CD4-positive, alpha-beta T cell (primary cell): ENCODE data around the gene ZNF438. TPM values are rescaled to one million over a fixed set of nuclear protein-coding genes. Genes with fewer than 3 reads are reported as not detected.

Source experiments
- ATAC-seq: fragments of 200-7000 bp; cut with Tn5 transposase; one replicate; pipeline ENCODE4 v1.10.0; 2022; ENCODE audit warnings: mild to moderate bottlenecking; ENCODE audit not compliant: poor library complexity
- CTCF ChIA-PET: fragments of 350-600 bp; sonication (Branson Sonifier 250); formaldehyde crosslinking; loops from one replicate; lab custom pipeline; 2021; ENCODE audit warnings: antibody characterized with exemption, inconsistent platforms; lab: Charles Lee
- POLR2A ChIA-PET: fragments of 350-600 bp; sonication (Branson Sonifier 250); formaldehyde crosslinking; loops from one replicate; lab custom pipeline; 2021; ENCODE audit warnings: antibody characterized with exemption, inconsistent platforms; lab: Charles Lee
- DNase-seq, 14 experiments: peaks; one replicate each; pipeline ENCODE4 v3.0.0-alpha.2; 2013 to 2020; ENCODE audit warnings: mixed read lengths in 2 of 14
- H3K27ac ChIP-seq, 2 donors: one replicate each; pipeline versions ENCODE4 v1.5.1 to v1.7.0; 2013; ENCODE audit warnings: low read length in 2 of 2, low read depth in 1 of 2, mild to moderate bottlenecking in 1 of 2
- H3K27me3 ChIP-seq, 2 experiments: 1 replicate in 1 of 2; 2 replicates in 1 of 2; pipeline versions ENCODE4 v1.6.1 to v1.7.0; 2013; ENCODE audit warnings: low read length in 2 of 2, control low read depth in 1 of 2, mild to moderate bottlenecking in 1 of 2, moderate library complexity in 1 of 2; ENCODE audit not compliant: insufficient read depth in 2 of 2, control insufficient read depth in 1 of 2
- H3K36me3 ChIP-seq: one replicate; pipeline ENCODE4 v1.6.1; 2013; ENCODE audit warnings: low read length, control low read depth; ENCODE audit not compliant: insufficient read depth
- H3K4me1 ChIP-seq: one replicate; pipeline ENCODE4 v1.6.1; 2013; ENCODE audit warnings: low read length, control low read depth; ENCODE audit not compliant: insufficient read depth
- H3K4me3 ChIP-seq: one replicate; pipeline ENCODE4 v1.5.1; 2013; ENCODE audit warnings: mild to moderate bottlenecking, low read length, moderate library complexity
- H3K9me3 ChIP-seq, 2 experiments: 1 replicate in 1 of 2; 2 replicates in 1 of 2; pipeline versions ENCODE4 v1.6.1 to v1.7.0; 2013; ENCODE audit warnings: low read length in 2 of 2, mild to moderate bottlenecking in 2 of 2, control low read depth in 1 of 2, moderate library complexity in 1 of 2; ENCODE audit not compliant: control insufficient read depth in 1 of 2, insufficient read depth in 1 of 2
- H3K27ac Mint-ChIP-seq: one replicate; pipeline ENCODE4 v1.8.0; 2020; ENCODE audit warnings: mixed read lengths
- H3K27me3 Mint-ChIP-seq: one replicate; pipeline ENCODE4 v1.8.0; 2021; ENCODE audit warnings: mixed read lengths
- H3K36me3 Mint-ChIP-seq: one replicate; pipeline ENCODE4 v1.8.0; 2021; ENCODE audit warnings: low read depth, mixed read lengths
- H3K4me1 Mint-ChIP-seq: one replicate; pipeline ENCODE4 v1.8.0; 2021; ENCODE audit warnings: low read depth, mixed read lengths
- H3K4me3 Mint-ChIP-seq: one replicate; pipeline ENCODE4 v1.8.0; 2020; ENCODE audit warnings: mild to moderate bottlenecking, mixed read lengths
- H3K9me3 Mint-ChIP-seq: one replicate; pipeline ENCODE4 v1.8.0; 2020; ENCODE audit warnings: mixed read lengths
- CTCF ChIP-seq: fragments of 200-600 bp; IDR thresholded peaks from one replicate; pipeline ENCODE4 v1.8.0; 2022; ENCODE audit warnings: antibody characterized with exemption, mild to moderate bottlenecking
- intact Hi-C, 2 experiments: fragments of 100-400 bp; cut with DNase I in 1 of 2; cut with micrococcal nuclease in 1 of 2; formaldehyde crosslinking; loops; one replicate each; pipeline versions ENCODE4 v1.15.1 to v1.9.0; 2023 to 2025; cut with DNase I, micrococcal nuclease
- total RNA-seq, 174 experiments: library from RNA in 2 of 174; stranded (reverse) in 2 of 174; gene quantifications; one replicate each; pipeline ENCODE4 v1.2.3 and lab custom pipeline; 2021 to 2026

The ZNF438 gene
- total RNA-seq, 2 experiments from 2014 or later: 1.9 to 2.0 TPM

GRCh38 chr10:30816159-30816819, 215.4 kb downstream of the ZNF438 start:
- Histone ChIP-seq H3K4me3 (no peak overlapping the region), H3K9me3 (no peaks in the 10 kb centered on the region), H3K27ac (no peak overlapping the region), H3K27me3 (no peaks in the 10 kb centered on the region), H3K36me3 (no peaks in the 10 kb centered on the region), H3K4me1 (peaks cover 10% of the 10 kb centered on the region)
- intact Hi-C loops: no loop called here
- Mint-ChIP-seq H3K4me1 (peaks cover 23% of the 10 kb centered on the region), H3K9me3 (no peaks in the 10 kb centered on the region), H3K27ac (no peak overlapping the region), H3K4me3 (no peak overlapping the region), H3K36me3 (no peaks in the 10 kb centered on the region), H3K27me3 (no peaks in the 10 kb centered on the region)
- ChIA-PET CTCF (no interaction called here), POLR2A (no interaction called here)
- TF ChIP-seq CTCF: no peak
- DNase-seq (no peak), ATAC-seq (no peak)

- DNase-seq (no peak), ATAC-seq (no peak)
- ChIA-PET CTCF (no interaction called here), POLR2A (interaction anchor here (0.7 kb wide), 1 partner anchor 30 kb away, joined by 3 read pairs; no protein-coding TSS in a partner anchor)
- Mint-ChIP-seq H3K36me3 (no peaks in the 10 kb centered on the region), H3K4me1 (peaks cover 26% of the 10 kb centered on the region), H3K9me3 (no peaks in the 10 kb centered on the region), H3K27ac (no peak overlapping the region), H3K4me3 (no peak overlapping the region), H3K27me3 (no peaks in the 10 kb centered on the region)
- Histone ChIP-seq H3K9me3 (no peaks in the 10 kb centered on the region), H3K36me3 (no peaks in the 10 kb centered on the region), H3K4me1 (peaks cover 10% of the 10 kb centered on the region), H3K27me3 (no peaks in the 10 kb centered on the region), H3K4me3 (no peak overlapping the region), H3K27ac (no peak overlapping the region)
- TF ChIP-seq CTCF: no peak
- intact Hi-C loops: no loop called here
Observed at GRCh38 chr10:30813872-30814481, 217.7 kb downstream of the ZNF438 start.

GRCh38 chr10:30812018-30812851, 219.4 kb downstream of the ZNF438 start:
- Mint-ChIP-seq H3K4me1 (peaks cover 26% of the 10 kb centered on the region), H3K36me3 (no peaks in the 10 kb centered on the region), H3K4me3 (peak overlapping the region; percentile 5), H3K27me3 (no peaks in the 10 kb centered on the region), H3K9me3 (no peaks in the 10 kb centered on the region), H3K27ac (peak overlapping the region; percentile 63)
- Histone ChIP-seq H3K4me3 (no peak overlapping the region), H3K36me3 (no peaks in the 10 kb centered on the region), H3K9me3 (no peaks in the 10 kb centered on the region), H3K27me3 (no peaks in the 10 kb centered on the region), H3K27ac (no peak overlapping the region), H3K4me1 (peaks cover 10% of the 10 kb centered on the region)
- intact Hi-C loops: no loop called here
- TF ChIP-seq CTCF: no peak
- ChIA-PET CTCF (no interaction called here), POLR2A (interaction anchor here (0.8 to 2.4 kb wide), 4 partner anchors 22 to 220 kb away, joined by 3 to 23 read pairs (median 5); partner anchors contain the start of gene ZNF438)
- peak; percentile 21 for ATAC-seq
- peak in 1 of 14 experiments; percentile 13 for DNase-seq
